GM21529 (cell line): ENCODE data around the gene GABARAPL2.
A peak's percentile ranks its signal among the peaks of the same experiment; 100 is the strongest.
"Not testable (repeated sequence)": the region's sequence is repeated elsewhere in the genome, so short reads cannot be mapped to it uniquely, and the experiment has no call there.

ENCODE experiments used
- ATAC-seq: cut with Tn5 transposase; IDR thresholded peaks from one replicate; pipeline ENCODE4 v1.9.1; 2021; ENCODE audit not compliant: unreplicated experiment

Gene GABARAPL2

GRCh38 chr16:75566040-75566757, at the start of gene GABARAPL2:
GABARAPL2 (plus strand) TSS chr16:75566379; CDS start chr16:75566487, 108 bp downstream.
- ATAC-seq: peak; percentile 61

- no peak for ATAC-seq
Measured at GRCh38 chr16:75519175-75519574, 47.0 kb upstream of the GABARAPL2 start.

GRCh38 chr16:75526032-75526790, 40.0 kb upstream of the GABARAPL2 start:
- no peak for ATAC-seq

- ATAC-seq: no peak
Measured at GRCh38 chr16:75527825-75528299, 38.3 kb upstream of the GABARAPL2 start.

- ATAC-seq: no peak
Measured at GRCh38 chr16:75529056-75529905, 36.9 kb upstream of the GABARAPL2 start.

GRCh38 chr16:75529959-75530358, 36.2 kb upstream of the GABARAPL2 start:
- ATAC-seq: no peak

- no peak for ATAC-seq
Measured at GRCh38 chr16:75532142-75532765, 33.9 kb upstream of the GABARAPL2 start.

- no peak for ATAC-seq
Measured at GRCh38 chr16:75532791-75533190, 33.4 kb upstream of the GABARAPL2 start.

GRCh38 chr16:75534560-75535205, 31.5 kb upstream of the GABARAPL2 start:
- no peak for ATAC-seq

GRCh38 chr16:75535211-75535843, 30.9 kb upstream of the GABARAPL2 start:
- ATAC-seq: no peak

GRCh38 chr16:75535901-75536300, 30.3 kb upstream of the GABARAPL2 start, which contains the start of gene CHST5:
CHST5 (minus strand) TSS chr16:75536108; CDS start chr16:75530384, 5,724 bp downstream.
- no peak for ATAC-seq

- ATAC-seq: no peak
Measured at GRCh38 chr16:75537776-75538175, 28.4 kb upstream of the GABARAPL2 start.

GRCh38 chr16:75538882-75539565, 27.2 kb upstream of the GABARAPL2 start:
- not testable (repeated sequence) for ATAC-seq

GRCh38 chr16:75541236-75541635, 24.9 kb upstream of the GABARAPL2 start:
- ATAC-seq: no peak

- ATAC-seq: not testable (repeated sequence)
Measured at GRCh38 chr16:75542462-75542861, 23.7 kb upstream of the GABARAPL2 start.

- ATAC-seq: not testable (repeated sequence)
Measured at GRCh38 chr16:75545879-75546278, 20.3 kb upstream of the GABARAPL2 start.

- ATAC-seq: no peak
Measured at GRCh38 chr16:75546293-75546692, 19.9 kb upstream of the GABARAPL2 start.

- ATAC-seq: not testable (repeated sequence)
Measured at GRCh38 chr16:75548456-75548855, 17.7 kb upstream of the GABARAPL2 start.

GRCh38 chr16:75550211-75550662, 15.9 kb upstream of the GABARAPL2 start:
- ATAC-seq: peak; percentile 83
